IMR-90 (cell line): ENCODE measurements around the gene WEE2. TPM values are rescaled to one million over a fixed set of nuclear protein-coding genes. Genes with fewer than 3 reads are reported as not detected.

Source experiments
- ATAC-seq: fragments of 200-7000 bp; cut with Tn5 transposase; 2 replicates; pipeline ENCODE4 v1.9.1; 2020; ENCODE audit warnings: low read depth, mild to moderate bottlenecking, moderate library complexity
- BruUV-seq: library from RNA; stranded (reverse); fragments of 400-500 nt; replicated peaks from 2 replicates; lab custom pipeline; 2021; lab: Mats Ljungman, UMichigan
- CTCF ChIA-PET: fragments of 300-600 bp; formaldehyde crosslinking; extraction: SDS; loops from one replicate; lab custom pipeline; 2021; ENCODE audit warnings: antibody characterized with exemption; lab: Yijun Ruan, JAX
- POLR2A ChIA-PET: fragments of 300-600 bp; sonication (Branson Sonifier 250); formaldehyde crosslinking; loops from one replicate; lab custom pipeline; 2022; ENCODE audit warnings: antibody characterized with exemption; ENCODE audit not compliant: unreplicated experiment; lab: Charles Lee
- DNase-seq: peaks from one replicate; pipeline ENCODE4 v3.0.0; 2013
- H2AFZ ChIP-seq: replicated peaks from 2 replicates; pipeline ENCODE3; 2013; ENCODE audit warnings: low read length, mild to moderate bottlenecking; ENCODE audit not compliant: poor library complexity
- H2AK5ac ChIP-seq: 2 replicates; pipeline ENCODE4 v1.6.1; 2013; ENCODE audit warnings: low read depth, low read length, inconsistent platforms
- H2AK9ac ChIP-seq: replicated peaks from 2 replicates; pipeline ENCODE3; 2013; ENCODE audit warnings: mild to moderate bottlenecking, low read depth, low read length, moderate library complexity; ENCODE audit not compliant: poor library complexity
- H2BK120ac ChIP-seq: 2 replicates; pipeline ENCODE4 v1.6.1; 2013; ENCODE audit warnings: low read depth, low read length, inconsistent platforms
- H2BK15ac ChIP-seq: 3 replicates; pipeline ENCODE4 v1.6.1; 2013; ENCODE audit warnings: low read depth, low read length, inconsistent platforms
- H2BK20ac ChIP-seq: 2 replicates; pipeline ENCODE4 v1.6.1; 2013; ENCODE audit warnings: low read depth, mild to moderate bottlenecking, inconsistent platforms, low read length, moderate library complexity
- H2BK5ac ChIP-seq: 2 replicates; pipeline ENCODE4 v1.6.1; 2013; ENCODE audit warnings: mild to moderate bottlenecking, low read depth, low read length, inconsistent platforms; ENCODE audit not compliant: poor library complexity, severe bottlenecking
- H3K14ac ChIP-seq: replicated peaks from 2 replicates; pipeline ENCODE4 v1.6.1; 2013; ENCODE audit warnings: low read depth, low read length, inconsistent platforms
- H3K18ac ChIP-seq: 2 replicates; pipeline ENCODE4 v1.6.1; 2013; ENCODE audit warnings: low read depth, low read length, control low read depth
- H3K23ac ChIP-seq: 2 replicates; pipeline ENCODE4 v1.6.1; 2013; ENCODE audit warnings: low read depth, low read length, inconsistent platforms
- H3K27ac ChIP-seq: 2 replicates; pipeline ENCODE4 v1.5.1; 2013; ENCODE audit warnings: mild to moderate bottlenecking, control low read depth, low read length; ENCODE audit not compliant: insufficient read depth
- H3K27me3 ChIP-seq: 2 replicates; pipeline ENCODE4 v1.6.1; 2013; ENCODE audit warnings: low read length; ENCODE audit not compliant: control insufficient read depth, insufficient read depth
- H3K36me3 ChIP-seq: 2 replicates; pipeline ENCODE4 v1.6.1; 2013; ENCODE audit warnings: low read length, mixed read lengths; ENCODE audit not compliant: control insufficient read depth, insufficient read depth
- H3K4ac ChIP-seq: 2 replicates; pipeline ENCODE4 v1.6.1; 2013; ENCODE audit warnings: low read depth, low read length, inconsistent platforms
- H3K4me1 ChIP-seq: 2 replicates; pipeline ENCODE4 v1.6.1; 2013; ENCODE audit warnings: low read length, mixed read lengths; ENCODE audit not compliant: control insufficient read depth, insufficient read depth
- H3K4me2 ChIP-seq: 2 replicates; pipeline ENCODE4 v1.6.1; 2013; ENCODE audit warnings: low read depth, mild to moderate bottlenecking, control low read depth, low read length, moderate library complexity
- H3K4me3 ChIP-seq: 2 replicates; pipeline ENCODE4 v1.5.1; 2013; ENCODE audit warnings: low read depth, mild to moderate bottlenecking, control low read depth, low read length, moderate library complexity; ENCODE audit not compliant: insufficient read depth
- H3K56ac ChIP-seq: 2 replicates; pipeline ENCODE4 v1.6.1; 2013; ENCODE audit warnings: low read length, inconsistent platforms; ENCODE audit not compliant: insufficient read depth; ENCODE audit errors: extremely low read depth
- H3K79me1 ChIP-seq, 2 experiments: 2 replicates each; pipeline ENCODE4 v1.6.1; 2013; ENCODE audit warnings: low read length in 2 of 2, inconsistent platforms in 1 of 2, low read depth in 1 of 2
- H3K9ac ChIP-seq: 2 replicates; pipeline ENCODE4 v1.6.1; 2013; ENCODE audit warnings: low read depth, low read length, control low read depth
- H3K9me1 ChIP-seq: 2 replicates; pipeline ENCODE4 v1.6.1; 2013; ENCODE audit warnings: low read length, inconsistent platforms; ENCODE audit not compliant: insufficient read depth
- H3K9me3 ChIP-seq: 2 replicates; pipeline ENCODE4 v1.6.1; 2013; ENCODE audit warnings: low read length; ENCODE audit not compliant: control insufficient read depth, insufficient read depth
- H4K20me1 ChIP-seq: 2 replicates; pipeline ENCODE4 v1.6.1; 2013; ENCODE audit warnings: low read length, inconsistent platforms; ENCODE audit not compliant: insufficient read depth
- H4K5ac ChIP-seq: 2 replicates; pipeline ENCODE4 v1.6.1; 2013; ENCODE audit warnings: mild to moderate bottlenecking, low read depth, low read length, control low read depth
- H4K8ac ChIP-seq, 2 experiments: 2 replicates each; pipeline ENCODE4 v1.6.1; 2013; ENCODE audit warnings: low read depth in 2 of 2, low read length in 2 of 2, control low read depth in 1 of 2, inconsistent platforms in 1 of 2
- H4K91ac ChIP-seq: 2 replicates; pipeline ENCODE4 v1.6.1; 2013; ENCODE audit warnings: low read depth, low read length, inconsistent platforms; ENCODE audit not compliant: insufficient read depth
- CEBPB ChIP-seq: IDR thresholded peaks from 2 replicates; pipeline ENCODE4 v1.6.1; 2012; ENCODE audit warnings: low read depth, low read length, improper control_type of control experiment
- CHD1 ChIP-seq: IDR thresholded peaks from 2 replicates; pipeline ENCODE4 v1.6.1; 2012; ENCODE audit warnings: low read depth, low read length, improper control_type of control experiment
- CTCF ChIP-seq: conservative IDR thresholded peaks from 2 replicates; pipeline ENCODE4 v1.5.1; 2012; ENCODE audit warnings: mild to moderate bottlenecking, low read depth, low read length, improper control_type of control experiment
- MAZ ChIP-seq: IDR thresholded peaks from 2 replicates; pipeline ENCODE4 v1.6.1; 2012; ENCODE audit warnings: low read depth, mild to moderate bottlenecking, low read length, improper control_type of control experiment, moderate library complexity, borderline replicate concordance
- RAD21 ChIP-seq: IDR thresholded peaks from 2 replicates; pipeline ENCODE4 v1.6.1; 2012; ENCODE audit warnings: low read length, improper control_type of control experiment
- SMC3 ChIP-seq: fragments of 150-350 bp; IDR thresholded peaks from 2 replicates; pipeline ENCODE4 v1.6.1; 2016; ENCODE audit warnings: low read depth, mild to moderate bottlenecking, antibody characterized with exemption, low read length, moderate library complexity
- WGBS, 2 experiments: methylation state at CpG; one replicate each; pipeline versions ENCODE4 v1.1.5 to v1.1.7; 2013; ENCODE audit warnings: missing lambda C conversion rate in 2 of 2; ENCODE audit not compliant: insufficient read length in 1 of 2; ENCODE audit errors: extremely low coverage in 2 of 2; 5-methylcytosine and 5-hydroxymethylcytosine counted together
- dilution Hi-C: fragments of 300-500 bp; cut with HindIII; formaldehyde crosslinking; loops from one replicate; pipeline ENCODE4 v1.14.3; 2018; ENCODE audit warnings: low sequenced_read_pairs; ENCODE audit not compliant: unreplicated experiment
- in situ Hi-C: fragments of 300-500 bp; cut with MboI; formaldehyde crosslinking; loops from 3 replicates; pipeline ENCODE4 v1.14.3; 2019; ENCODE audit warnings: low sequenced_read_pairs, inconsistent platforms, mixed read lengths
- intact Hi-C: fragments of 100-400 bp; cut with micrococcal nuclease; formaldehyde crosslinking; loops from 2 replicates; pipeline ENCODE4 v1.10.0; 2022
- polyA plus RNA-seq, 3 experiments: library from polyadenylated mRNA; depleted of rRNA; stranded (reverse); fragments of >200 nt; gene quantifications; 2 replicates each; pipeline ENCODE4 v1.2.3, GENCODE V29; 2012; ENCODE audit warnings: low replicate concordance in 1 of 3
- total RNA-seq: library from RNA; depleted of rRNA; stranded (reverse); fragments of >200 nt; gene quantifications from 2 replicates; pipeline ENCODE4 v1.2.3, GENCODE V29; 2012

The WEE2 gene
- total and polyA plus RNA-seq, 2 of the 4 experiments (the other 2 are of a cell fraction) = not detected

GRCh38 chr7:141706239-141707064, 1.7 kb upstream of the WEE2 start:
- CTCF ChIA-PET = no interaction called here
- H2BK20ac ChIP-seq = no peak overlapping the region
- no peak overlapping the region for H2AFZ ChIP-seq
- no peak overlapping the region for H2BK5ac ChIP-seq
- H3K18ac ChIP-seq = no peak overlapping the region
- POLR2A ChIA-PET = no interaction called here
- no CpG with 5 or more reads among the region's 1 CpG for WGBS, 2 experiments
- no peak overlapping the region for H3K27ac ChIP-seq
- H4K20me1 ChIP-seq = no peaks in the 10 kb centered on the region
- H3K56ac ChIP-seq = no peak overlapping the region
- no peak overlapping the region for H2BK120ac ChIP-seq
- no peaks in the 10 kb centered on the region; the same call in 1 of the 2 replicates for H3K4me1 ChIP-seq
- no TSS peak for BruUV-seq
- no peak overlapping the region for H2AK9ac ChIP-seq
- no peaks in the 10 kb centered on the region; a peak in 1 of 4 replicates for H3K79me1 ChIP-seq
- H3K27me3 ChIP-seq = peaks cover 3% of the 10 kb centered on the region; the same call in 1 of the 2 replicates
- H4K91ac ChIP-seq = no peak overlapping the region
- no peak overlapping the region for H3K4me3 ChIP-seq
- no peak overlapping the region for H3K4me2 ChIP-seq
- H3K14ac ChIP-seq = no peak overlapping the region
- dilution Hi-C loops = no loop called here
- no peak for TF ChIP-seq CTCF
- no peak for TF ChIP-seq CEBPB
- no peak for TF ChIP-seq RAD21
- no peak for TF ChIP-seq MAZ
- no peak for TF ChIP-seq SMC3
- no peak for TF ChIP-seq CHD1
- H3K23ac ChIP-seq = no peak overlapping the region
- no peak overlapping the region for H4K5ac ChIP-seq
- no peak overlapping the region for H3K4ac ChIP-seq
- no peak overlapping the region for H4K8ac ChIP-seq
- no peaks in the 10 kb centered on the region for H3K9me1 ChIP-seq
- no peak overlapping the region for H2AK5ac ChIP-seq
- no peaks in the 10 kb centered on the region for H3K36me3 ChIP-seq
- intact Hi-C loops = no loop called here
- H3K9ac ChIP-seq = no peak overlapping the region
- DNase-seq (no peak), ATAC-seq (no peak)
- no peaks in the 10 kb centered on the region for H3K9me3 ChIP-seq
- H2BK15ac ChIP-seq = no peak overlapping the region
- in situ Hi-C loops = no loop called here
